Activated CD8-positive, alpha-beta T cell treated with anti-CD3 and anti-CD28 coated beads, Interleukin-2, amount 10 ng/mL, durations not matched to agents 7 days and 5 days (primary cell): ENCODE measurements around the gene P2RX2. TPM values are rescaled to one million over a fixed set of nuclear protein-coding genes. Genes with fewer than 3 reads are reported as not detected.
"Not testable (repeated sequence)": the region's sequence is repeated elsewhere in the genome, so short reads cannot be mapped to it uniquely, and the experiment has no call there.

Source experiments
- ATAC-seq: fragments of 150-1000 bp; cut with Tn5 transposase; one replicate; pipeline ENCODE4 v1.10.0; 2021; ENCODE audit warnings: moderate library complexity
- CTCF ChIA-PET: fragments of 350-600 bp; sonication (Branson Sonifier 250); formaldehyde crosslinking; loops from one replicate; lab custom pipeline; 2021; ENCODE audit warnings: antibody characterized with exemption; lab: Charles Lee
- POLR2A ChIA-PET: fragments of 350-600 bp; sonication (Branson Sonifier 250); formaldehyde crosslinking; loops from one replicate; lab custom pipeline; 2021; ENCODE audit warnings: antibody characterized with exemption; lab: Charles Lee
- DNase-seq: peaks from one replicate; pipeline ENCODE4 v3.0.0-alpha.2; 2020
- H3K27ac Mint-ChIP-seq: one replicate; pipeline ENCODE4 v1.8.0; 2021; ENCODE audit warnings: mild to moderate bottlenecking, mixed read lengths
- H3K27me3 Mint-ChIP-seq: one replicate; pipeline ENCODE4 v1.8.0; 2021; ENCODE audit warnings: low read depth, mixed read lengths
- H3K36me3 Mint-ChIP-seq: one replicate; pipeline ENCODE4 v1.8.0; 2021; ENCODE audit warnings: low read depth, mixed read lengths
- H3K4me1 Mint-ChIP-seq: one replicate; pipeline ENCODE4 v1.8.0; 2021; ENCODE audit warnings: low read depth, mixed read lengths
- H3K4me3 Mint-ChIP-seq: one replicate; pipeline ENCODE4 v1.8.0; 2021; ENCODE audit warnings: mild to moderate bottlenecking, mixed read lengths
- H3K9me3 Mint-ChIP-seq: one replicate; pipeline ENCODE4 v1.8.0; 2022; ENCODE audit warnings: mixed read lengths; ENCODE audit not compliant: insufficient read depth
- total RNA-seq, 2 experiments: library from RNA; stranded (reverse); gene quantifications; one replicate each; pipeline ENCODE4 v1.2.3, GENCODE V29; 2021

Gene P2RX2
- total RNA-seq, 2 experiments from 2014 or later = not detected

- peak; percentile 54 for DNase-seq
- H3K27me3 Mint-ChIP-seq = peaks cover 36% of the 10 kb centered on the region
- H3K4me3 Mint-ChIP-seq = peak overlapping the region; percentile 65
- peak; percentile 44 for ATAC-seq
- H3K36me3 Mint-ChIP-seq = no peaks in the 10 kb centered on the region
- POLR2A ChIA-PET = interaction anchor here (0.6 kb wide), 1 partner anchor 157 kb away, joined by 3 read pairs; no protein-coding TSS in a partner anchor
- H3K27ac Mint-ChIP-seq = peak overlapping the region; percentile 23
- H3K9me3 Mint-ChIP-seq = no peaks in the 10 kb centered on the region
- CTCF ChIA-PET = no interaction called here
- H3K4me1 Mint-ChIP-seq = peaks cover 24% of the 10 kb centered on the region
These were observed 21.0 kb upstream of the P2RX2 start for GRCh38 chr12:132597333-132598316.

- ATAC-seq, H3K36me3 Mint-ChIP-seq, DNase-seq, H3K9me3 Mint-ChIP-seq, H3K4me3 Mint-ChIP-seq, POLR2A ChIA-PET, H3K27ac Mint-ChIP-seq: not testable (repeated sequence)
- peaks cover 24% of the 10 kb centered on the region for H3K4me1 Mint-ChIP-seq
- H3K27me3 Mint-ChIP-seq = peaks cover 44% of the 10 kb centered on the region
- CTCF ChIA-PET = interaction anchor here (1.1 to 1.9 kb wide), 3 partner anchors 15 to 39 kb away, joined by 3 to 14 read pairs (median 3); no protein-coding TSS in a partner anchor
These were observed 19.1 kb upstream of the P2RX2 start for GRCh38 chr12:132599502-132599901.

- Mint-ChIP-seq H3K36me3 (no peaks in the 10 kb centered on the region), H3K27me3 (peaks cover 48% of the 10 kb centered on the region), H3K4me3 (peak overlapping the region; percentile 68), H3K4me1 (peaks cover 24% of the 10 kb centered on the region), H3K9me3 (no peaks in the 10 kb centered on the region), H3K27ac (no peak overlapping the region)
- DNase-seq (peak; percentile 54), ATAC-seq (peak; percentile 75)
- POLR2A ChIA-PET = no interaction called here
- CTCF ChIA-PET = interaction anchor here (1.1 to 1.9 kb wide), 3 partner anchors 14 to 39 kb away, joined by 3 to 14 read pairs (median 3); no protein-coding TSS in a partner anchor
These were observed 18.2 kb upstream of the P2RX2 start for GRCh38 chr12:132600048-132601032.

GRCh38 chr12:132601171-132601883, 17.2 kb upstream of the P2RX2 start:
- peaks cover 24% of the 10 kb centered on the region for H3K4me1 Mint-ChIP-seq
- POLR2A ChIA-PET = no interaction called here
- no peaks in the 10 kb centered on the region for H3K36me3 Mint-ChIP-seq
- DNase-seq (no peak), ATAC-seq (no peak)
- peak overlapping the region; percentile 28 for H3K27ac Mint-ChIP-seq
- peaks cover 48% of the 10 kb centered on the region for H3K27me3 Mint-ChIP-seq
- no peaks in the 10 kb centered on the region for H3K9me3 Mint-ChIP-seq
- peak overlapping the region; percentile 68 for H3K4me3 Mint-ChIP-seq
- CTCF ChIA-PET = no interaction called here

- peaks cover 21% of the 10 kb centered on the region for H3K4me1 Mint-ChIP-seq
- no peaks in the 10 kb centered on the region for H3K36me3 Mint-ChIP-seq
- peaks cover 48% of the 10 kb centered on the region for H3K27me3 Mint-ChIP-seq
- H3K9me3 Mint-ChIP-seq = no peaks in the 10 kb centered on the region
- ATAC-seq (no peak), DNase-seq (no peak)
- CTCF ChIA-PET = interaction anchor here (0.9 kb wide), 1 partner anchor 12 kb away, joined by 3 read pairs; no protein-coding TSS in a partner anchor
- no peak overlapping the region for H3K27ac Mint-ChIP-seq
- POLR2A ChIA-PET = no interaction called here
- H3K4me3 Mint-ChIP-seq = no peak overlapping the region
These were observed 15.9 kb upstream of the P2RX2 start for GRCh38 chr12:132602572-132603239.

GRCh38 chr12:132603240-132604150, 15.1 kb upstream of the P2RX2 start:
- ChIA-PET CTCF (interaction anchor here (0.9 kb wide), 1 partner anchor 11 kb away, joined by 3 read pairs; no protein-coding TSS in a partner anchor), POLR2A (no interaction called here)
- Mint-ChIP-seq H3K27ac (no peak overlapping the region), H3K4me3 (no peak overlapping the region), H3K27me3 (peaks cover 53% of the 10 kb centered on the region), H3K36me3 (no peaks in the 10 kb centered on the region), H3K4me1 (peaks cover 24% of the 10 kb centered on the region), H3K9me3 (no peaks in the 10 kb centered on the region)
- ATAC-seq (no peak), DNase-seq (no peak)

GRCh38 chr12:132604151-132604618, 14.4 kb upstream of the P2RX2 start:
- POLR2A ChIA-PET = no interaction called here
- H3K4me3 Mint-ChIP-seq = no peak overlapping the region
- ATAC-seq (no peak), DNase-seq (no peak)
- no peaks in the 10 kb centered on the region for H3K36me3 Mint-ChIP-seq
- H3K4me1 Mint-ChIP-seq = peaks cover 19% of the 10 kb centered on the region
- CTCF ChIA-PET = no interaction called here
- no peaks in the 10 kb centered on the region for H3K9me3 Mint-ChIP-seq
- H3K27ac Mint-ChIP-seq = no peak overlapping the region
- H3K27me3 Mint-ChIP-seq = peaks cover 52% of the 10 kb centered on the region

- no peak overlapping the region for H3K27ac Mint-ChIP-seq
- ChIA-PET CTCF (no interaction called here), POLR2A (no interaction called here)
- no peaks in the 10 kb centered on the region for H3K9me3 Mint-ChIP-seq
- H3K36me3 Mint-ChIP-seq = no peaks in the 10 kb centered on the region
- H3K4me3 Mint-ChIP-seq = no peak overlapping the region
- ATAC-seq (no peak), DNase-seq (no peak)
- peaks cover 16% of the 10 kb centered on the region for H3K4me1 Mint-ChIP-seq
- H3K27me3 Mint-ChIP-seq = peaks cover 48% of the 10 kb centered on the region
These were observed 13.7 kb upstream of the P2RX2 start for GRCh38 chr12:132604668-132605441.

- DNase-seq = no peak
- POLR2A ChIA-PET = no interaction called here
- CTCF ChIA-PET = no interaction called here
- no peak for ATAC-seq
- Mint-ChIP-seq H3K4me3 (no peak overlapping the region), H3K27me3 (peaks cover 51% of the 10 kb centered on the region), H3K36me3 (no peaks in the 10 kb centered on the region), H3K4me1 (peaks cover 12% of the 10 kb centered on the region), H3K9me3 (no peaks in the 10 kb centered on the region), H3K27ac (no peak overlapping the region)
These were observed 12.7 kb upstream of the P2RX2 start for GRCh38 chr12:132605892-132606291.
